Stomach smooth muscle (tissue), 2 donors: ENCODE results near the gene C1orf174.

ENCODE experiments used
- H3K27ac ChIP-seq: one replicate; pipeline ENCODE4 v1.7.0; 2013; ENCODE audit warnings: mild to moderate bottlenecking, low read length, inconsistent platforms
- H3K27me3 ChIP-seq, 2 donors: one replicate each; pipeline ENCODE4 v1.7.0; 2013; ENCODE audit warnings: low read length in 2 of 2; ENCODE audit not compliant: insufficient read depth in 2 of 2, control insufficient read depth in 1 of 2
- H3K36me3 ChIP-seq, 2 donors: one replicate each; pipeline ENCODE4 v1.7.0; 2013; ENCODE audit warnings: low read length in 2 of 2; ENCODE audit not compliant: control insufficient read depth in 2 of 2, insufficient read depth in 2 of 2
- H3K4me1 ChIP-seq: one replicate; pipeline ENCODE4 v1.7.0; 2013; ENCODE audit warnings: low read length; ENCODE audit not compliant: control insufficient read depth, insufficient read depth
- H3K4me3 ChIP-seq, 2 donors: one replicate each; pipeline ENCODE4 v1.7.0; 2013; ENCODE audit warnings: low read length in 2 of 2
- H3K9ac ChIP-seq, 2 donors: one replicate each; pipeline ENCODE4 v1.7.0; 2013; ENCODE audit warnings: low read length in 2 of 2, mild to moderate bottlenecking in 1 of 2
- H3K9me3 ChIP-seq, 2 donors: one replicate each; pipeline ENCODE4 v1.7.0; 2013; ENCODE audit warnings: low read length in 2 of 2; ENCODE audit not compliant: control insufficient read depth in 2 of 2
- donor health status: healthy.
- donor health status: Pancreatic carcinoma.

Gene C1orf174

GRCh38 chr1:3917761-3918160 is 17.7 kb upstream of the C1orf174 start:
- no peak overlapping the region for H3K27ac ChIP-seq
- H3K36me3 ChIP-seq: no peaks in the 10 kb centered on the region
- H3K27me3 ChIP-seq: peaks cover 7 to 15% of the 10 kb centered on the region in 2 donors
- no peaks in the 10 kb centered on the region for H3K4me1 ChIP-seq
- no peaks in the 10 kb centered on the region for H3K9me3 ChIP-seq
- no peak overlapping the region for H3K4me3 ChIP-seq
- H3K9ac ChIP-seq: no peak overlapping the region

GRCh38 chr1:3915551-3916121 is 15.6 kb upstream of the C1orf174 start:
- Histone ChIP-seq H3K4me1 (no peaks in the 10 kb centered on the region), H3K27ac (no peak overlapping the region), H3K27me3 (peaks cover 14 to 24% of the 10 kb centered on the region in 2 donors), H3K9me3 (no peaks in the 10 kb centered on the region), H3K9ac (no peak overlapping the region), H3K36me3 (no peaks in the 10 kb centered on the region), H3K4me3 (no peak overlapping the region)

- no peaks in the 10 kb centered on the region for H3K4me1 ChIP-seq
- H3K9me3 ChIP-seq: no peaks in the 10 kb centered on the region
- no peaks in the 10 kb centered on the region for H3K36me3 ChIP-seq
- H3K4me3 ChIP-seq: no peak overlapping the region
- H3K27ac ChIP-seq: no peak overlapping the region
- H3K27me3 ChIP-seq: peaks cover 14 to 30% of the 10 kb centered on the region in 2 donors
- H3K9ac ChIP-seq: no peak overlapping the region
Measured at GRCh38 chr1:3914911-3915310, 14.8 kb upstream of the C1orf174 start.

- H3K36me3 ChIP-seq: no peaks in the 10 kb centered on the region
Measured at GRCh38 chr1:3914331-3914851, 14.3 kb upstream of the C1orf174 start.

GRCh38 chr1:3912809-3913685 is 13.0 kb upstream of the C1orf174 start:
- Histone ChIP-seq H3K27ac (no peak overlapping the region), H3K27me3 (peaks cover 11 to 27% of the 10 kb centered on the region in 2 donors), H3K4me3 (no peak overlapping the region), H3K9ac (no peak overlapping the region), H3K9me3 (no peaks in the 10 kb centered on the region), H3K36me3 (no peaks in the 10 kb centered on the region), H3K4me1 (no peaks in the 10 kb centered on the region)

More at GRCh38 chr1:3914331-3914851, 14.3 kb upstream of the C1orf174 start:
- H3K9me3 ChIP-seq: no peaks in the 10 kb centered on the region
- H3K27me3 ChIP-seq: peaks cover 12 to 30% of the 10 kb centered on the region in 2 donors
- H3K27ac ChIP-seq: no peak overlapping the region
- no peak overlapping the region for H3K4me3 ChIP-seq
- no peaks in the 10 kb centered on the region for H3K4me1 ChIP-seq
- no peak overlapping the region for H3K9ac ChIP-seq

- peaks cover 11 to 30% of the 10 kb centered on the region in 2 donors for H3K27me3 ChIP-seq
Measured at GRCh38 chr1:3911981-3912808, 12.1 kb upstream of the C1orf174 start.

GRCh38 chr1:3910857-3911845 is 11.1 kb upstream of the C1orf174 start:
- Histone ChIP-seq H3K36me3 (no peaks in the 10 kb centered on the region), H3K27ac (no peak overlapping the region), H3K27me3 (peaks cover 8 to 30% of the 10 kb centered on the region in 2 donors), H3K9ac (no peak overlapping the region), H3K9me3 (no peaks in the 10 kb centered on the region), H3K4me1 (no peaks in the 10 kb centered on the region), H3K4me3 (no peak overlapping the region)

More at GRCh38 chr1:3911981-3912808, 12.1 kb upstream of the C1orf174 start:
- Histone ChIP-seq H3K4me3 (no peak overlapping the region), H3K36me3 (no peaks in the 10 kb centered on the region), H3K9ac (no peak overlapping the region), H3K9me3 (no peaks in the 10 kb centered on the region), H3K4me1 (no peaks in the 10 kb centered on the region), H3K27ac (no peak overlapping the region)

- Histone ChIP-seq H3K4me1 (no peaks in the 10 kb centered on the region), H3K9me3 (no peaks in the 10 kb centered on the region), H3K27ac (no peak overlapping the region), H3K36me3 (no peaks in the 10 kb centered on the region), H3K27me3 (peaks cover 8 to 26% of the 10 kb centered on the region in 2 donors), H3K4me3 (no peak overlapping the region), H3K9ac (no peak overlapping the region)
Measured at GRCh38 chr1:3910049-3910731, 10.1 kb upstream of the C1orf174 start.

GRCh38 chr1:3909615-3910014 is 9.5 kb upstream of the C1orf174 start:
- Histone ChIP-seq H3K4me1 (no peaks in the 10 kb centered on the region), H3K36me3 (no peaks in the 10 kb centered on the region), H3K27me3 (peaks cover 8 to 26% of the 10 kb centered on the region in 2 donors), H3K9me3 (no peaks in the 10 kb centered on the region), H3K27ac (no peak overlapping the region), H3K4me3 (no peak overlapping the region), H3K9ac (no peak overlapping the region)
